HG03432 (cell line): ENCODE measurements around the gene SCN5A.

Experiments
- ATAC-seq: cut with Tn5 transposase; IDR thresholded peaks from one replicate; pipeline ENCODE4 v1.9.1; 2021; ENCODE audit warnings: mild to moderate bottlenecking, moderate library complexity; ENCODE audit not compliant: unreplicated experiment

The SCN5A gene

GRCh38 chr3:38603731-38604131 lies 45.8 kb downstream of the SCN5A start:
- no peak for ATAC-seq

- ATAC-seq: no peak
Measured at GRCh38 chr3:38602576-38603250, 46.8 kb downstream of the SCN5A start.

GRCh38 chr3:38601956-38602550 lies 47.4 kb downstream of the SCN5A start:
- ATAC-seq: no peak

GRCh38 chr3:38600551-38600950 lies 48.9 kb downstream of the SCN5A start:
- no peak for ATAC-seq

- ATAC-seq: no peak
Measured at GRCh38 chr3:38599886-38600285, 49.6 kb downstream of the SCN5A start.

GRCh38 chr3:38598791-38599190 lies 50.7 kb downstream of the SCN5A start:
- ATAC-seq: no peak

GRCh38 chr3:38597502-38598060 lies 51.9 kb downstream of the SCN5A start:
- ATAC-seq: no peak

GRCh38 chr3:38595393-38595792 lies 54.1 kb downstream of the SCN5A start:
- ATAC-seq: no peak

- ATAC-seq: no peak
Measured at GRCh38 chr3:38590521-38590920, 59.0 kb downstream of the SCN5A start.

GRCh38 chr3:38588995-38589937 lies 60.2 kb downstream of the SCN5A start:
- no peak for ATAC-seq

GRCh38 chr3:38588371-38588971 lies 61.0 kb downstream of the SCN5A start:
- ATAC-seq: no peak

GRCh38 chr3:38587548-38588131 lies 61.8 kb downstream of the SCN5A start:
- ATAC-seq: no peak

GRCh38 chr3:38586546-38587520 lies 62.7 kb downstream of the SCN5A start:
- ATAC-seq: no peak

- no peak for ATAC-seq
Measured at GRCh38 chr3:38585791-38586420, 63.6 kb downstream of the SCN5A start.

- no peak for ATAC-seq
Measured at GRCh38 chr3:38583688-38584087, 65.8 kb downstream of the SCN5A start.

- no peak for ATAC-seq
Measured at GRCh38 chr3:38582941-38583645, 66.4 kb downstream of the SCN5A start.

- ATAC-seq: no peak
Measured at GRCh38 chr3:38582316-38582715, 67.2 kb downstream of the SCN5A start.

GRCh38 chr3:38581774-38582173 lies 67.7 kb downstream of the SCN5A start:
- no peak for ATAC-seq
